ENCODE results near the gene MCRS1.

- TF ChIP-seq ZNF830 (tag by site-specific recombination; IDR thresholded peaks at IDR 0.05; ENCODE audit: low read depth) (no peak), AEBP2 (tag by site-specific recombination; IDR thresholded peaks at IDR 0.05; ENCODE audit: borderline replicate concordance) (no peak), CTCF (tag by site-specific recombination; IDR thresholded peaks at IDR 0.05) (no peak), ZNF580 (tag by site-specific recombination; IDR thresholded peaks at IDR 0.05) (no peak), ZBTB7A (tag by site-specific recombination; IDR thresholded peaks at IDR 0.05; ENCODE audit: low read depth) (no peak), YY1 (tag by site-specific recombination; IDR thresholded peaks at IDR 0.05) (no peak), ZNF768 (tag by site-specific recombination; IDR thresholded peaks at IDR 0.05) (no peak), ZNF114 (tag by site-specific recombination; IDR thresholded peaks at IDR 0.05) (no peak)
Observed at GRCh38 chr12:49531745-49532144, 36.2 kb downstream of the MCRS1 start.
